ENCODE data around the gene TCEA2. TPM values are rescaled to one million over a fixed set of nuclear protein-coding genes. Genes with fewer than 3 reads are reported as not detected.

The TCEA2 gene
- total RNA-seq, 2 donors from 2014 or later: 45.0 to 69.5 TPM

GRCh38 chr20:64108731-64109681 is 46.0 kb downstream of the TCEA2 start:
- Histone ChIP-seq H3K27ac (no peak overlapping the region), H3K4me3 (no peak overlapping the region), H3K9me3 (no peaks in the 10 kb centered on the region), H3K36me3 (no peaks in the 10 kb centered on the region), H3K4me1 (replicated peaks) (no peaks in the 10 kb centered on the region), H3K27me3 (replicated peaks; ENCODE audit: insufficient read depth) (peaks cover 3% of the 10 kb centered on the region)
- WGBS: 88% methylated on average over 25 of the region's 26 CpGs
- intact Hi-C loops (cut with DNase I): no loop called here
- DNase-seq (ENCODE audit: low spot score): no peak
- TF ChIP-seq POLR2AphosphoS5 (IDR thresholded peaks at IDR 0.05) (no peak), CTCF (IDR thresholded peaks at IDR 0.05) (no peak), POLR2A (IDR thresholded peaks at IDR 0.05) (no peak)

- H3K4me3 ChIP-seq: no peak overlapping the region
- no peaks in the 10 kb centered on the region for H3K9me3 ChIP-seq
- 70% methylated on average over 16 of the region's 16 CpGs for WGBS
- H3K27ac ChIP-seq: no peak overlapping the region
- TF ChIP-seq POLR2A (IDR thresholded peaks at IDR 0.05): no peak
- TF ChIP-seq CTCF (IDR thresholded peaks at IDR 0.05): no peak
- TF ChIP-seq POLR2AphosphoS5 (IDR thresholded peaks at IDR 0.05): no peak
- no peaks in the 10 kb centered on the region for H3K36me3 ChIP-seq
- H3K4me1 ChIP-seq (replicated peaks): no peaks in the 10 kb centered on the region
- intact Hi-C loops (cut with DNase I): no loop called here
- DNase-seq (ENCODE audit: low spot score): no peak
- H3K27me3 ChIP-seq (replicated peaks; ENCODE audit: insufficient read depth): no peaks in the 10 kb centered on the region
Measured at GRCh38 chr20:64109831-64110391, 46.9 kb downstream of the TCEA2 start.

GRCh38 chr20:64110411-64111068 is 47.5 kb downstream of the TCEA2 start:
- H3K36me3 ChIP-seq: no peaks in the 10 kb centered on the region

GRCh38 chr20:64111841-64112641 is 49.0 kb downstream of the TCEA2 start:
- no peak for DNase-seq (ENCODE audit: low spot score)
- no peaks in the 10 kb centered on the region for H3K27me3 ChIP-seq (replicated peaks; ENCODE audit: insufficient read depth)
- no peak overlapping the region for H3K4me3 ChIP-seq
- no peaks in the 10 kb centered on the region for H3K4me1 ChIP-seq (replicated peaks)
- WGBS: 77% methylated on average over 19 of the region's 19 CpGs
- H3K9me3 ChIP-seq: no peaks in the 10 kb centered on the region
- no peak overlapping the region for H3K27ac ChIP-seq
- TF ChIP-seq POLR2AphosphoS5 (IDR thresholded peaks at IDR 0.05) (no peak), CTCF (IDR thresholded peaks at IDR 0.05) (no peak), POLR2A (IDR thresholded peaks at IDR 0.05) (no peak)
- H3K36me3 ChIP-seq: no peaks in the 10 kb centered on the region
- intact Hi-C loops (cut with DNase I): no loop called here

More at GRCh38 chr20:64110411-64111068, 47.5 kb downstream of the TCEA2 start:
- DNase-seq (ENCODE audit: low spot score): no peak
- H3K27ac ChIP-seq: no peak overlapping the region
- H3K27me3 ChIP-seq (replicated peaks; ENCODE audit: insufficient read depth): no peaks in the 10 kb centered on the region
- no peaks in the 10 kb centered on the region for H3K9me3 ChIP-seq
- intact Hi-C loops (cut with DNase I): no loop called here
- TF ChIP-seq POLR2A (IDR thresholded peaks at IDR 0.05): no peak
- TF ChIP-seq POLR2AphosphoS5 (IDR thresholded peaks at IDR 0.05): no peak
- no peak for TF ChIP-seq CTCF (IDR thresholded peaks at IDR 0.05)
- 96% methylated on average over 10 of the region's 10 CpGs for WGBS
- H3K4me1 ChIP-seq (replicated peaks): no peaks in the 10 kb centered on the region
- H3K4me3 ChIP-seq: no peak overlapping the region

All from prostate gland (tissue), 2 donors.